Measurements from ENCODE around the gene XPO1. TPM values are rescaled to one million over a fixed set of nuclear protein-coding genes. Genes with fewer than 3 reads are reported as not detected.

XPO1 gene
- total and polyA plus RNA-seq, 3 donors from 2014 or later = 108 to 239 (median 236) TPM

DNA sequence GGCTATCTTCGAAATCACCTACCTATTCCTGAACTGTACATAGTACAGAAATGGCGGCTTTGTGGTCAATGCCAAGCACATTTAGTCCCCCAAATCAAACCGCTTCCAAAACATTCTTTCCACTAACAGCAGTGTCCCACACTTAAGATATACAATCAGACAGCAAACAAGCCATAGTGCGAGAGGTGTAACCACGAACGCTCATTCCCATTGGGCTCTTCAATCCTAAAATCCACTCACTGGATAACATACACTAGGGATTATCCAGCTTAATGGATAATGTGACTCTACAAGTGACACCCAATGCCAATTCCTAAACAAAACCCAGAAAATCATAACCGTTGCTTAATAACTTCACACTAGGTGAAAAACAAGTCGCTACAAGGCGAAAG, 2.0 kb downstream of the XPO1 start:
- WGBS, 2 donors = 0% methylated on average over 9 of the region's 9 CpGs
- intact Hi-C loops (cut with DNase I; ENCODE audit: low total_unique reads) = loop anchor here (2.0 kb wide), 1 partner anchor 65 kb away; the partner anchor contains the start of gene USP34

DNA sequence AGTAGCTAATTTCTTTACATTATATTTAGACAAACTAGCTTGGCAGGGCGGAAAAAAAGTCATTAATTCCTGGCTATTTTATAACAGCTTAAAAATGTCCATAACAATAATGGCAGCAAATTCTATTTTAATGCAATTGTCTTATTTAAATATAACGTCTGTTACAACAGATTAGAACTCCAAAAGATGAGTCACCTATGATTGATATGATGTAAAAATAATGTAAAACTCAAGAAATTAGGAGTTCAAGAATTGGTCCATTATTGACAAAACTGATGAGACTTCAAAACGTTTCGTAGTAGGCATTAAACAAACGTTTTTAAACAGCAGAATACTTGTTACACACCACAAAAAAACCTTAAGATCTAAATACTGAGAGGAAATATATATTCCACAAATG, 2.7 kb downstream of the XPO1 start:
- no peaks in the 10 kb centered on the region for H3K27me3 ChIP-seq
- no peaks in the 10 kb centered on the region for H3K9me3 ChIP-seq
- peaks cover 14% of the 10 kb centered on the region for H3K4me1 ChIP-seq
- TF ChIP-seq, protein P1, sequence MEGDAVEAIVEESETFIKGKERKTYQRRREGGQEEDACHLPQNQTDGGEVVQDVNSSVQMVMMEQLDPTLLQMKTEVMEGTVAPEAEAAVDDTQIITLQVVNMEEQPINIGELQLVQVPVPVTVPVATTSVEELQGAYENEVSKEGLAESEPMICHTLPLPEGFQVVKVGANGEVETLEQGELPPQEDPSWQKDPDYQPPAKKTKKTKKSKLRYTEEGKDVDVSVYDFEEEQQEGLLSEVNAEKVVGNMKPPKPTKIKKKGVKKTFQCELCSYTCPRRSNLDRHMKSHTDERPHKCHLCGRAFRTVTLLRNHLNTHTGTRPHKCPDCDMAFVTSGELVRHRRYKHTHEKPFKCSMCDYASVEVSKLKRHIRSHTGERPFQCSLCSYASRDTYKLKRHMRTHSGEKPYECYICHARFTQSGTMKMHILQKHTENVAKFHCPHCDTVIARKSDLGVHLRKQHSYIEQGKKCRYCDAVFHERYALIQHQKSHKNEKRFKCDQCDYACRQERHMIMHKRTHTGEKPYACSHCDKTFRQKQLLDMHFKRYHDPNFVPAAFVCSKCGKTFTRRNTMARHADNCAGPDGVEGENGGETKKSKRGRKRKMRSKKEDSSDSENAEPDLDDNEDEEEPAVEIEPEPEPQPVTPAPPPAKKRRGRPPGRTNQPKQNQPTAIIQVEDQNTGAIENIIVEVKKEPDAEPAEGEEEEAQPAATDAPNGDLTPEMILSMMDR (IDR thresholded peaks at IDR 0.05) = no peak
- TF ChIP-seq POLR2A (IDR thresholded peaks at IDR 0.05) = no peak
- peak overlapping the region; percentile 94 to 97 for H3K27ac ChIP-seq
- 9 to 11% methylated on average over 5 of the region's 5 CpGs for WGBS, 2 donors
- DNase-seq = no peak
- no peaks in the 10 kb centered on the region for H3K36me3 ChIP-seq (ENCODE audit: low read depth, missing control alignments)
- intact Hi-C loops (cut with DNase I; ENCODE audit: low total_unique reads) = no loop called here
- H3K4me3 ChIP-seq = peak overlapping the region; percentile 79 to 87

More for the DNA sequence above, 2.0 kb downstream of the XPO1 start:
- peak overlapping the region; percentile 79 to 87 for H3K4me3 ChIP-seq
- H3K4me1 ChIP-seq = peaks cover 14% of the 10 kb centered on the region
- no peaks in the 10 kb centered on the region for H3K27me3 ChIP-seq
- no peak for DNase-seq
- no peak for TF ChIP-seq POLR2A (IDR thresholded peaks at IDR 0.05)
- TF ChIP-seq, protein P1 (IDR thresholded peaks at IDR 0.05) = no peak
- no peaks in the 10 kb centered on the region for H3K36me3 ChIP-seq (ENCODE audit: low read depth, missing control alignments)
- no peaks in the 10 kb centered on the region for H3K9me3 ChIP-seq
- peak overlapping the region; percentile 94 to 97 for H3K27ac ChIP-seq

- 19 to 25% methylated on average over 2 of the region's 2 CpGs for WGBS, 2 donors
- H3K27ac ChIP-seq = peak overlapping the region in 1 of 2 donors; percentile 94
- TF ChIP-seq, protein P1 (IDR thresholded peaks at IDR 0.05) = no peak
- no peak for TF ChIP-seq POLR2A (IDR thresholded peaks at IDR 0.05)
- H3K4me1 ChIP-seq = peaks cover 15% of the 10 kb centered on the region
- no peaks in the 10 kb centered on the region for H3K9me3 ChIP-seq
- H3K4me3 ChIP-seq = no peak overlapping the region
- H3K36me3 ChIP-seq (ENCODE audit: low read depth, missing control alignments) = no peaks in the 10 kb centered on the region
- intact Hi-C loops (cut with DNase I; ENCODE audit: low total_unique reads) = no loop called here
- H3K27me3 ChIP-seq = no peaks in the 10 kb centered on the region
- no peak for DNase-seq
Observed at GRCh38 chr2:61534926-61535325, 3.2 kb downstream of the XPO1 start.

DNA sequence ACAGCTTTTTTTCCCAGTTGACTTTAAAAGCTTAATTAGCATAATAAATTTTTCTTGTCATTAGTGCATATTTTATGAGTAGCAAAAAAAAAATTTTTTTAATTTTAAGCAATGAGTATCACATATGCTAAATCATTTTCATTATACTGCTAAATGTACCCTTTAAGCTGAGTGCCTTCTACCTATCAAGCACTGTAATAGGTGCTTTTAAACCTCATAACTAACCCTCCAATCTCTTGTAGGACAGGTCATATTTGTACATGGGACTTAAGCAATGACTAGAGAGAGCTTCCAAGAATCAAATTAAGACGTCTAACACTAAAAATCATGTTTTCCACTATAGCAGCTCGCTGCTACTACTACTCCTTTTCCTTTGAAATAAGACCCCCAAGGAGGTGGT, 7.4 kb downstream of the XPO1 start:
- Histone ChIP-seq H3K9me3 (no peaks in the 10 kb centered on the region), H3K4me3 (no peak overlapping the region), H3K27me3 (no peaks in the 10 kb centered on the region), H3K36me3 (ENCODE audit: low read depth, missing control alignments) (no peaks in the 10 kb centered on the region), H3K4me1 (peaks cover 12% of the 10 kb centered on the region), H3K27ac (no peak overlapping the region)
- intact Hi-C loops (cut with DNase I; ENCODE audit: low total_unique reads) = no loop called here
- no peak for TF ChIP-seq POLR2A (IDR thresholded peaks at IDR 0.05)
- TF ChIP-seq, protein P1 (IDR thresholded peaks at IDR 0.05) = no peak
- 71 to 77% methylated on average over 2 of the region's 2 CpGs for WGBS, 2 donors
- no peak for DNase-seq
